Karpas-422 (cell line): Measurements from ENCODE around the gene NID1. TPM values are rescaled to one million over a fixed set of nuclear protein-coding genes. Genes with fewer than 3 reads are reported as not detected.

Experiments used
- DNase-seq: peaks from one replicate; pipeline ENCODE4 v3.0.0-alpha.2; 2015
- H2AFZ ChIP-seq: fragments of 200-600 bp; sonication (generic); 2 replicates; pipeline ENCODE4 v1.6.1; 2014; ENCODE audit warnings: antibody characterized with exemption, low read length, mixed read lengths
- H3K27ac ChIP-seq: fragments of 200-600 bp; sonication (generic); 2 replicates; pipeline ENCODE4 v1.5.1; 2014; ENCODE audit warnings: mild to moderate bottlenecking, low read length, moderate library complexity
- H3K27me3 ChIP-seq: fragments of 200-600 bp; sonication (generic); 2 replicates; pipeline ENCODE4 v1.6.1; 2014; ENCODE audit warnings: low read length, mixed read lengths
- H3K36me3 ChIP-seq: fragments of 200-600 bp; sonication (generic); 2 replicates; pipeline ENCODE4 v1.6.1; 2014; ENCODE audit warnings: low read length, mixed read lengths; ENCODE audit not compliant: insufficient read depth
- H3K4me1 ChIP-seq: fragments of 200-600 bp; sonication (generic); 2 replicates; pipeline ENCODE4 v1.6.1; 2014; ENCODE audit warnings: mild to moderate bottlenecking, low read length, mixed read lengths
- H3K4me2 ChIP-seq: fragments of 200-600 bp; sonication (generic); 2 replicates; pipeline ENCODE4 v1.6.1; 2014; ENCODE audit warnings: low read length, low read depth, mild to moderate bottlenecking; ENCODE audit not compliant: poor library complexity, severe bottlenecking
- H3K4me3 ChIP-seq: fragments of 200-600 bp; sonication (generic); 2 replicates; pipeline ENCODE4 v1.5.1; 2014; ENCODE audit warnings: mild to moderate bottlenecking, antibody characterized with exemption, low read length, mixed read lengths
- H3K79me2 ChIP-seq: fragments of 200-600 bp; sonication (generic); 2 replicates; pipeline ENCODE4 v1.6.1; 2014; ENCODE audit warnings: mild to moderate bottlenecking, low read length, mixed read lengths
- H3K9ac ChIP-seq: fragments of 200-600 bp; sonication (generic); 2 replicates; pipeline ENCODE4 v1.6.0; 2014; ENCODE audit warnings: low read length
- H3K9me2 ChIP-seq: fragments of 200-600 bp; sonication (generic), shearing (Covaris generic); replicated peaks from 2 replicates; pipeline ENCODE4 v1.6.0; 2014; ENCODE audit warnings: mild to moderate bottlenecking, low read length, moderate library complexity; ENCODE audit not compliant: insufficient read depth
- H3K9me3 ChIP-seq: fragments of 300-700, 200-600 bp; sonication (generic); 2 replicates; pipeline ENCODE4 v1.6.1; 2014; ENCODE audit warnings: low read length, mixed read lengths
- H4K20me1 ChIP-seq: fragments of 200-600 bp; sonication (generic); 2 replicates; pipeline ENCODE4 v1.6.1; 2014; ENCODE audit warnings: mild to moderate bottlenecking, antibody characterized with exemption, low read length, low read depth; ENCODE audit not compliant: insufficient read depth
- total RNA-seq: library from RNA; depleted of rRNA; stranded (reverse); fragments of >200 nt; shearing (Covaris generic); gene quantifications from 2 replicates; pipeline ENCODE4 v1.2.3, GENCODE V29; 2014; ENCODE audit warnings: low replicate concordance

NID1 gene
- total RNA-seq, 1 experiment from 2014 or later, result not detected

DNA sequence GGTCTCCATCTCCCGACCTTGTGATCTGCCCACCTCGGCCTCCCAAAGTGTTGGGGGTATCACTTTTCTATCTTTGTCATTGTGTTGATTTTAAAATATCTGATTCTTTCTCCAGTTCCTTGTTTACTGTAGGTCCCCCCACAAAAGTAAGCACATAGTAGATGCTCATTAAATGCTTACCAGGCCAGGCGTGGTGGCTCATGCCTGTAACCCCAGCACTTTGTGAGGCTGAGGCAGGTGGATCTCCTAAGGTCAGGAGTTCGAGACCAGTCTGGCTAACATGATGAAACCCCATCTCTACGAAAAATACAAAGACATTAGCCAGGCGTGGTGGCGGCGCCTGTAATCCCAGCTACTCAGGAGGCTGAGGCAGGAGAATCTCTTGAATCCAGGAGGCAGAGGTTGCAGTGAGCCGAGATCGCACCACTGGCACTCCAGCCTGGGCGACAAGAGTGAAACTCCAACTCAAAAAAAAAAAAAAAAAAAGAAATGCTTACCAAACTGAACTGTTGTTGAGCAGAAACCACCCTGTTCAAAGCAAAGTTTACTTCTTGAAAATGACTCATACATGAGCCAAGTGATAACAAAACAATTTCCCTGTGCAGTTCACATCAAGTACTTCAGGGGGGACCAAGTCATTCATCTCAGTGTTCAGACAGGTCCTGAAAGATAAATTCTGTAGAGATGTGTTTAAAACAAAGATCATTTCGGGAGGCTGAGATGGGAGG lies 24.3 kb upstream of the NID1 start:
- H3K9me2 ChIP-seq, result no peaks in the 10 kb centered on the region
- no peak overlapping the region for H3K4me2 ChIP-seq
- no peak overlapping the region for H3K27ac ChIP-seq
- no peak for DNase-seq
- H4K20me1 ChIP-seq, result no peaks in the 10 kb centered on the region
- H3K27me3 ChIP-seq, result no peaks in the 10 kb centered on the region
- no peak overlapping the region for H2AFZ ChIP-seq
- no peak overlapping the region for H3K9ac ChIP-seq
- H3K36me3 ChIP-seq, result no peaks in the 10 kb centered on the region
- no peaks in the 10 kb centered on the region for H3K79me2 ChIP-seq
- H3K4me3 ChIP-seq, result no peak overlapping the region
- no peaks in the 10 kb centered on the region for H3K9me3 ChIP-seq
- H3K4me1 ChIP-seq, result no peaks in the 10 kb centered on the region

DNA sequence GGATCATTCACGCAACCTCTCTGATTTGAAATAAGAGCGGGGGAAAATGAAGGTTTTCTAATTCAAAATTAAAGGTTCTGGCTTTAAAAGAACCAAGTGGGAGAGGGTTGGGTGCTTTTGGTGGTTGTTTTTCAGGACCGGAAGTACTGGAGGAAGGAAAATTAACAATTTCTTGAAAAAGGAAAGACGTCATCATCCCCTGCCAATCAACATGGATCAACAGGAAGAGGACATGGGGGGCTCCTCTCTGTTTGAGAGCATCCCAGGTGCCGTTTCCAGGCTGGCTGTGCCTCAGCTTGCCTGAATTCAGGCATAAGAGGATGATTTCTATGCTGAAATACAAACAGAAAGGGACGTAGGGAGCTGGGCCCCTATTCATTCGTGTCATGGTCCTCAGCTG lies 21.6 kb upstream of the NID1 start:
- no peak overlapping the region for H3K27ac ChIP-seq
- no peak overlapping the region for H3K9ac ChIP-seq
- H2AFZ ChIP-seq, result no peak overlapping the region
- H3K36me3 ChIP-seq, result no peaks in the 10 kb centered on the region
- no peaks in the 10 kb centered on the region for H3K79me2 ChIP-seq
- DNase-seq, result no peak
- H4K20me1 ChIP-seq, result no peaks in the 10 kb centered on the region
- H3K9me2 ChIP-seq, result no peaks in the 10 kb centered on the region
- H3K4me2 ChIP-seq, result no peak overlapping the region
- no peaks in the 10 kb centered on the region for H3K4me1 ChIP-seq
- no peaks in the 10 kb centered on the region for H3K9me3 ChIP-seq
- no peaks in the 10 kb centered on the region for H3K27me3 ChIP-seq
- no peak overlapping the region for H3K4me3 ChIP-seq

DNA sequence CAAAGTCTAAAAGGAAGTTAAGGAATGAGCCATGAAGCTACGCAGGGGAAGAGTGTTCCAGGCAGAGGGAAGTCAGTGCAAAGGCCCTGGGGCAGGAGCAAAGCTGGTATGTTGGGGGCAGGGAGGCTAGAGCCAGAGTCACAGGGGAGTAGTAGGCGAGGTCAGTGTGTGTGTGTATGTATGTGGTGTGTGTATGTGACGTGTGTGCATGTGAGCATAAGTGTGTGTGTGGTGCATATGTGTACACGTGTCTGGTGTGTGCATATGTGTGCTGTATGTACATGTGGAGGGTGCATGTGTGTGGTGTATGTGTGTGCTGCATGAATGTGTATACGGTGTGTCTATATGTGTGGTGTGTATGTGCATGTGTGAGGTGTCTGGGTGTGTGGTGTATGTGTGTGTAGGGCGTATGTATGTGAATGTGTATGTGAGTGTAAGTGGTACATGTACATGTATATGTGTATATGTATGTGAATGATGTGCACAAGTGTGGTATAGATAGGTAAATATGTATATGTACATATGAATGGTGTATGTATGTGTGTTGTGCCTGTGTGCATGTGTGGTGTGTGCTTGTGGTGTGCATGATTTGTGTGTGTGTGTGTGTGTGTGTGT lies 20.8 kb upstream of the NID1 start:
- no peak overlapping the region for H3K4me3 ChIP-seq
- H3K9me3 ChIP-seq, result no peaks in the 10 kb centered on the region
- H3K36me3 ChIP-seq, result no peaks in the 10 kb centered on the region
- no peak overlapping the region for H2AFZ ChIP-seq
- no peak overlapping the region for H3K4me2 ChIP-seq
- no peak for DNase-seq
- H3K4me1 ChIP-seq, result no peaks in the 10 kb centered on the region
- no peaks in the 10 kb centered on the region for H3K27me3 ChIP-seq
- H4K20me1 ChIP-seq, result no peaks in the 10 kb centered on the region
- no peak overlapping the region for H3K27ac ChIP-seq
- H3K9ac ChIP-seq, result no peak overlapping the region
- no peaks in the 10 kb centered on the region for H3K9me2 ChIP-seq
- no peaks in the 10 kb centered on the region for H3K79me2 ChIP-seq

DNA sequence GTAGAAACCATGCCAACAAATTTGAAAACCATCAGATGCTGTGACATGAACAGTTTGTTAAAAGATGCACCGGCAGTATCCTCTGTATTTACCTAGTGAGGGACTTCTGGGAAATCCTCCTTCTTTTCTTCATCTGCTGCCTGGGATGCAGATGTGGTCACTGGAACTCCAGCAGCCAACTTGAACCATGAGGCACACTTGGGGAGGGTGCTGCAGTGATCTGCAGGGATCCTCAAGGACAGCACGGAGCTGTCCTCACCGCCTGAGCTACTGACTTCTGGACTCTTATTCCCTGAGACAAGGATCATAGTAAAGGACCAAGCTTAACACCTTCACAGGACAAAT lies 19.5 kb upstream of the NID1 start:
- no peak overlapping the region for H2AFZ ChIP-seq
- no peaks in the 10 kb centered on the region for H4K20me1 ChIP-seq
- H3K4me3 ChIP-seq, result no peak overlapping the region
- no peaks in the 10 kb centered on the region for H3K27me3 ChIP-seq
- H3K27ac ChIP-seq, result no peak overlapping the region
- DNase-seq, result no peak
- no peaks in the 10 kb centered on the region for H3K36me3 ChIP-seq
- no peaks in the 10 kb centered on the region for H3K9me3 ChIP-seq
- H3K79me2 ChIP-seq, result no peaks in the 10 kb centered on the region
- no peaks in the 10 kb centered on the region for H3K4me1 ChIP-seq
- no peak overlapping the region for H3K9ac ChIP-seq
- H3K9me2 ChIP-seq, result no peaks in the 10 kb centered on the region
- H3K4me2 ChIP-seq, result no peak overlapping the region

DNA sequence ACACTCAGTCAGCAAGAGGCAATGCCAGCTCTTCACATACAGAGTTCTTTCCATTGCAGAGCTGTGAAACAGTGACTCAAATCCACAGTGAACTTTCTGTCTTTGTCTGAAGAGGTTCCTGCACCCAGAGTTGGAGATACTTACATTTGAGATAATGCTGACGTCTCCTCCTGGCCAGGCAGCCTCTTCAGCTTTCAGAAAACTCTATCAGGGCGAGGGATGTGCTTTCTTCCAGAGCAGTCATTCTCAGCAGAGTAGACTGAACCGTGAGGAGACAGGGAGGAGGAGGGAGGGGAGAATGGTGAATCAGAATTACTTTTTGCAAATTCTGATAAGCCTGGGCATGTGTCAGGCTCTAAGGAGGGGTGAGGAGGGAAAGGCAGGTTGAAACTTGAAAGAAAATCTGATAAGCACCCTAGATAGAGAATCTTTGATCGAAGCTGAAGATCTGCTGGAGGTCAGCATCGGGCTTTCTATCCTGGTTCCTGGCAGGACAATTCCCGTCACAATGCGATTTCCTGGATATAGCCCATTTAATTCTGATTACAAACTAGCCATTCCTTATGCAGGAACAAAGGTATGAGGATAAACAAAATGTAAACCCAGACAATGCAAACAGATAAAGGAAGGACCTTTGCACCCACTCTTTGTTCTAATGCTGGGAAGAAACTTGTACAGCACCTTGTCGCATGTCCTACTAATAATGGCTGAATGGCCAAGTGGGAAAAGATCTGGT lies 18.9 kb upstream of the NID1 start:
- no peak for DNase-seq
- Histone ChIP-seq H3K27ac (no peak overlapping the region), H3K79me2 (no peaks in the 10 kb centered on the region), H3K4me3 (no peak overlapping the region), H2AFZ (no peak overlapping the region), H3K9me2 (no peaks in the 10 kb centered on the region), H3K36me3 (no peaks in the 10 kb centered on the region), H3K4me2 (no peak overlapping the region), H3K9ac (no peak overlapping the region), H4K20me1 (no peaks in the 10 kb centered on the region), H3K27me3 (no peaks in the 10 kb centered on the region), H3K9me3 (no peaks in the 10 kb centered on the region), H3K4me1 (no peaks in the 10 kb centered on the region)

DNA sequence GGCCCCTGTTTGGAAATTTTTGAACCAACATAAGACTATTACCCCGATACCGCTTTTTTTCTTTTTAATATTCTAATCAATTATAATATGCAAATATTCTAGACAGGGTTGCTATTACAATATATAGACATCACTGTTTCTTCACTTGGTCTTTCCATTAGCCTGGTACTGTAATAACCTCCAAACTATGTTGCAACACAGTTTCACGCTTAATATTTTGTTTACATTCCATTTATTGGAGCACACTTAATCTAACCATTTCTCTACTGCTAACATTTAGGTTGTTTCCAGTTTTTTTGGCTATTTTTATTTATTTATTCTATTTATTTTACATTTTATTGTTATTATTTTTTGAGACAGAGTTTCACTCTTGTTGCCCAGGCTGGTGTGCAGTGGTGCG lies 17.6 kb upstream of the NID1 start:
- Histone ChIP-seq H3K4me2 (no peak overlapping the region), H3K79me2 (no peaks in the 10 kb centered on the region), H3K27ac (no peak overlapping the region), H3K27me3 (no peaks in the 10 kb centered on the region), H3K4me3 (no peak overlapping the region), H3K9ac (no peak overlapping the region), H3K9me2 (no peaks in the 10 kb centered on the region), H3K9me3 (no peaks in the 10 kb centered on the region), H4K20me1 (no peaks in the 10 kb centered on the region), H3K4me1 (no peaks in the 10 kb centered on the region), H2AFZ (no peak overlapping the region), H3K36me3 (no peaks in the 10 kb centered on the region)
- DNase-seq, result no peak

DNA sequence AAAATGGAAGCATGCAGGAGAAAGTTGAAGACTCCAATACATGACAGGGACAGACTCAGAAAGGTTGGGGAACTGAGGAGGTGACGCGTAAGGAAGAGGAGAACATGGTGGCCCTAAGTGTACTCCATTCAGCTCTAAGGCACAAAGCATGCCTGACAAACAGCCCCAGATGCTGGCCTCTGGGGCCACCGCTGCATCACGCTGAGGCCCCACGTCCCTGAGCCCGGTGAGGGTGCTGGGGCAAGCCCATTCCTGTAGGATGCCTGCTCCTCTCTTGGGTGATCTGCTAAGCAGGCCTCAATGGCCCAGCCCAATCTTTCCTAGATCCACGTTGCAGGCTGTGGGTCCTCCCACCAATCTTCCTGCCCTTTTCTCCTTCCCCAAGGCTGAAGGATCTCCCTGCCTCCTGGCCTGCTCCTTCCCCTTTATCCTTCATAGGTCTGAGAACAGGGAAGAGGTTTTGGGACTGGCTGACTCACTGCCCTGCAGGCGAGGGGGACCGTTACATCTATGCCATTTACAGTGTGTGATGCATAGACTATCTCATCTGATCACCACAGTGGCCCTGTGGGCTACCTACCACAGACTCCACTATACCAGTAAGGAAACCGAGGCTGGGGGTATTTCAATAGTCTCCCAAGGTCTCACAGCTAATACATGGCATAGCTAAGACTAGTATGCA lies 16.8 kb upstream of the NID1 start:
- Histone ChIP-seq H3K4me2 (no peak overlapping the region), H4K20me1 (no peaks in the 10 kb centered on the region), H3K9me2 (no peaks in the 10 kb centered on the region), H3K27me3 (no peaks in the 10 kb centered on the region), H3K4me1 (no peaks in the 10 kb centered on the region), H2AFZ (no peak overlapping the region), H3K27ac (no peak overlapping the region), H3K9me3 (no peaks in the 10 kb centered on the region), H3K79me2 (no peaks in the 10 kb centered on the region), H3K9ac (no peak overlapping the region), H3K36me3 (no peaks in the 10 kb centered on the region), H3K4me3 (no peak overlapping the region)
- DNase-seq, result no peak

DNA sequence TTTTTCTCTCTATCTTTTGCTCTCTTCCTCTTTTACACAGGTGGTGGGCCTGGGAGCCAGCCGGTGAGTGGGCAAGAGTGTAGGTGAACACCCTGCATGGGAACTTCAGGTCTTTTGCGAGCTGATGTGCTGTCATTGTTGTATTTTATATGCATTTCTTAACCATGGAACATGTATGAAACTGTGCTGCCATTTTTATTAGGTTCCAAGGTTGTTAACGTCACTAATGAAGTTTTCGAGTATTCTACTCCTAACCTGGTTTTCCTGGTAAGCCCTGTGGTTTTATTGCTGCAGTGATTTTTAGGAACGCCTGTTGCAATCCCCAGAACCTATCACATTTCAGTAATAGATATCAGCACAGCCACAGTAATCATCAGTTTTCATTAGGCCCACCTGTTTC lies 14.8 kb upstream of the NID1 start:
- Histone ChIP-seq H3K9ac (no peak overlapping the region), H3K4me2 (no peak overlapping the region), H3K9me3 (no peaks in the 10 kb centered on the region), H3K4me3 (no peak overlapping the region), H3K36me3 (no peaks in the 10 kb centered on the region), H3K9me2 (no peaks in the 10 kb centered on the region), H4K20me1 (no peaks in the 10 kb centered on the region), H3K4me1 (no peaks in the 10 kb centered on the region), H2AFZ (no peak overlapping the region), H3K79me2 (no peaks in the 10 kb centered on the region), H3K27ac (no peak overlapping the region), H3K27me3 (no peaks in the 10 kb centered on the region)
- DNase-seq, result no peak
